HFF-Myc (cell line): ENCODE results near the gene KCTD17.

ENCODE experiments used
- DNase-seq: peaks from one replicate; pipeline ENCODE4 v3.0.0-alpha.2; 2011; ENCODE audit warnings: low read depth; ENCODE audit errors: extremely low read depth
- H3K4me3 ChIP-seq: replicated peaks from 2 replicates; pipeline ENCODE4 v1.5.1; 2011; ENCODE audit warnings: low read depth, mild to moderate bottlenecking, control low read depth, low read length
- CTCF ChIP-seq: IDR thresholded peaks from 2 replicates; pipeline ENCODE4 v1.5.1; 2012; ENCODE audit warnings: mild to moderate bottlenecking, low read depth, low read length, control low read depth; ENCODE audit errors: missing control alignments

Gene KCTD17

GRCh38 chr22:37051391-37052385 is at the start of gene KCTD17:
Gene KCTD17, plus strand, starts transcription at chr22:37051742. Its CDS starts 19 bp downstream, at chr22:37051761.
- H3K4me3 ChIP-seq, result peak within 1 kb of the TSS; percentile 66
- TF ChIP-seq CTCF, result no peak
- no peak for DNase-seq

DNA sequence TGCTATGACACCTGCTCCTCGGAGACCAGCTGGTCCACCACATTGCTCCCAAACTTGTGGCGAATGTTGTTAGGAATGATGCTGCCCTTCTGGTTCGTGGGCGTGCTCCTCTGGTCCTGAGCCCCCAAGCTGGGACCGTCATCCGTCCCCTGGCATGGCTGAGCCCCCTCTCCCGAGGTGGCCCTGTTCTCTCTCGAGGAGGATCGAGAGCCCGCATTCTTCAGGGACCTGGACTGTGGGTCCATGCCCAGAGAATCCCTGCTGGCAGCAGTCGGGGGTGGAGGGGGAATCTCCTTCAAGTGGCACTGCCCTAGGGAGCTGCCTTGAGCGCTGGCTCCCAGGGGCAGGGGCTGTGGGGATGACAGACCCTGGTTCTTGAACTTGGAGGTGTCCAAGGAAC is 49.7 kb upstream of the KCTD17 start:
- no peak for DNase-seq
- no peak overlapping the region for H3K4me3 ChIP-seq
- TF ChIP-seq CTCF, result no peak

DNA sequence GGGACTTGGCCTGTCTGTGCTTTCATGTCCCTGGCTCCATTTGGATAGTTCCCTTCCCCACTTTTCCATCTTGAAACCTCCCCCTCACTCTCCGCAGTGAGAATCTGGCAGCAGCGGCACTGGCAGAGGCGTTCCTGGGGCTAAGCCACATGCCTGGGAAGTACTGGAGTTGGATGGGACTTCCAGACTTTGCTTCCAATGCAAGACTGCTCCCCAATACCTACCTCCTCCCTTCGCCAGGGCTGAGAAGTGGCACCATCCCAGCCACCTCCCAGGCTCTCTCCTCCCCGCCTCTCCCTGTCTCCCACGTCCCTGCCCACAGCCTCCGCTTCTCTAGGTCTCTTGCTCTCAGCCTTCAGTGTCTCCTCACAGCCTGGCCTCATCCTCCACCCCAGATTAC is 48.9 kb upstream of the KCTD17 start:
- no peak overlapping the region for H3K4me3 ChIP-seq
- no peak for TF ChIP-seq CTCF
- DNase-seq, result no peak

GRCh38 chr22:37007651-37008050 is 43.9 kb upstream of the KCTD17 start:
- TF ChIP-seq CTCF, result no peak
- DNase-seq, result no peak
- H3K4me3 ChIP-seq, result no peak overlapping the region

DNA sequence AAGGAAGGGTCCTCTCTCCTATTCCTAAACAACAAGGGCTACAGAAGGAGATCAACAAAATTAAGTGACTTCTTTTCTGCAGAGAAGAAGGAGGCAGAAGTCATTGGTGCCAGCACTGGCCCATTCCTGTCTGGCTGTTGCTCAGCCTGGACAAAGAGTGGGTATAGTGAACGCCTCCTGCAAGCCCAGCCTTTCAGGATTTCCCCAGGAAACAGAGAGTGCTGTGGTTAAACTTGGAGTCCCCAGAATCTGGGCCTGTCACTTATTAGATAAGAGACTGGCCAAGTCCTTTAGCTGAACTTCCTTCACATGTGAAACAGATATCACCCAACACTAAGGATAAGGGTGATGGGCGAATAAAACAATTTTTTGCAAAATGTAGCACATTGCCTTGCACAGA is 43.2 kb upstream of the KCTD17 start:
- TF ChIP-seq CTCF, result no peak
- H3K4me3 ChIP-seq, result no peak overlapping the region
- no peak for DNase-seq

GRCh38 chr22:37009490-37009889 is 42.1 kb upstream of the KCTD17 start:
- no peak overlapping the region for H3K4me3 ChIP-seq
- no peak for TF ChIP-seq CTCF
- DNase-seq, result no peak
